GM23338 (cell line): ENCODE data around the gene TARBP1.

ENCODE experiments used
- CREB1 ChIP-seq: fragments of 250-450 bp; sonication (Bioruptor Pico); IDR thresholded peaks from 2 replicates; pipeline ENCODE4 v1.5.0; 2020; ENCODE audit warnings: low read depth, mild to moderate bottlenecking, moderate library complexity
- EZH2 ChIP-seq: fragments of 200-600 bp; sonication (generic); IDR thresholded peaks from one replicate; pipeline ENCODE4 v1.8.0; 2017; ENCODE audit warnings: antibody characterized with exemption, mild to moderate bottlenecking, low read depth; ENCODE audit not compliant: unreplicated experiment
- EZH2phosphoT487 ChIP-seq: fragments of 200-600 bp; sonication (generic); IDR thresholded peaks from one replicate; pipeline ENCODE4 v1.8.1; 2018; ENCODE audit warnings: antibody characterized with exemption; ENCODE audit not compliant: unreplicated experiment
- JUNB ChIP-seq: IDR thresholded peaks from one replicate; pipeline ENCODE4 v1.6.1; 2016; ENCODE audit warnings: antibody characterized with exemption; ENCODE audit not compliant: unreplicated experiment
- NANOG ChIP-seq: IDR thresholded peaks from 2 replicates; pipeline ENCODE4 v1.6.1; 2016; ENCODE audit warnings: antibody characterized with exemption, borderline replicate concordance
- POLR2AphosphoS5 ChIP-seq: IDR thresholded peaks from 2 replicates; pipeline ENCODE4 v1.6.1; 2016; ENCODE audit warnings: antibody characterized with exemption, low read depth
- ZNF114 ChIP-seq: fragments of 250-450 bp; sonication (Bioruptor Pico); IDR thresholded peaks from 2 replicates; pipeline ENCODE4 v1.5.0; 2020; ENCODE audit warnings: mild to moderate bottlenecking, moderate library complexity
- TF ChIP-seq, protein P1 (sequence below), 2 experiments: fragments of 200-600 bp in 1 of 2; sonication (generic) in 1 of 2; conservative IDR thresholded peaks; 2 replicates each; pipeline versions ENCODE4 v1.5.1 to v1.6.1; 2016 to 2017; ENCODE audit warnings: antibody characterized with exemption in 2 of 2, low read depth in 2 of 2, mild to moderate bottlenecking in 2 of 2, moderate library complexity in 1 of 2

GRCh38 chr1:234527346-234527745 is 48.4 kb upstream of the TARBP1 start:
- TF ChIP-seq, protein P1, sequence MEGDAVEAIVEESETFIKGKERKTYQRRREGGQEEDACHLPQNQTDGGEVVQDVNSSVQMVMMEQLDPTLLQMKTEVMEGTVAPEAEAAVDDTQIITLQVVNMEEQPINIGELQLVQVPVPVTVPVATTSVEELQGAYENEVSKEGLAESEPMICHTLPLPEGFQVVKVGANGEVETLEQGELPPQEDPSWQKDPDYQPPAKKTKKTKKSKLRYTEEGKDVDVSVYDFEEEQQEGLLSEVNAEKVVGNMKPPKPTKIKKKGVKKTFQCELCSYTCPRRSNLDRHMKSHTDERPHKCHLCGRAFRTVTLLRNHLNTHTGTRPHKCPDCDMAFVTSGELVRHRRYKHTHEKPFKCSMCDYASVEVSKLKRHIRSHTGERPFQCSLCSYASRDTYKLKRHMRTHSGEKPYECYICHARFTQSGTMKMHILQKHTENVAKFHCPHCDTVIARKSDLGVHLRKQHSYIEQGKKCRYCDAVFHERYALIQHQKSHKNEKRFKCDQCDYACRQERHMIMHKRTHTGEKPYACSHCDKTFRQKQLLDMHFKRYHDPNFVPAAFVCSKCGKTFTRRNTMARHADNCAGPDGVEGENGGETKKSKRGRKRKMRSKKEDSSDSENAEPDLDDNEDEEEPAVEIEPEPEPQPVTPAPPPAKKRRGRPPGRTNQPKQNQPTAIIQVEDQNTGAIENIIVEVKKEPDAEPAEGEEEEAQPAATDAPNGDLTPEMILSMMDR (conservative IDR thresholded peaks at IDR 0.05; ENCODE audit: low read depth in 2 of 2): no peak
- TF ChIP-seq POLR2AphosphoS5 (no peak), EZH2phosphoT487 (no peak), ZNF114 (CRISPR knock-in tag) (no peak), CREB1 (CRISPR knock-in tag) (no peak), EZH2 (no peak), JUNB (no peak), NANOG (no peak)
